GM18519 (cell line): ENCODE measurements around the gene CD164.
"Not testable (repeated sequence)": the region's sequence is repeated elsewhere in the genome, so short reads cannot be mapped to it uniquely, and the experiment has no call there.

ENCODE experiments used
- ATAC-seq: cut with Tn5 transposase; IDR thresholded peaks from one replicate; pipeline ENCODE4 v1.9.1; 2021; ENCODE audit warnings: mild to moderate bottlenecking, moderate library complexity; ENCODE audit not compliant: unreplicated experiment, low FRiP score

CD164 gene

DNA sequence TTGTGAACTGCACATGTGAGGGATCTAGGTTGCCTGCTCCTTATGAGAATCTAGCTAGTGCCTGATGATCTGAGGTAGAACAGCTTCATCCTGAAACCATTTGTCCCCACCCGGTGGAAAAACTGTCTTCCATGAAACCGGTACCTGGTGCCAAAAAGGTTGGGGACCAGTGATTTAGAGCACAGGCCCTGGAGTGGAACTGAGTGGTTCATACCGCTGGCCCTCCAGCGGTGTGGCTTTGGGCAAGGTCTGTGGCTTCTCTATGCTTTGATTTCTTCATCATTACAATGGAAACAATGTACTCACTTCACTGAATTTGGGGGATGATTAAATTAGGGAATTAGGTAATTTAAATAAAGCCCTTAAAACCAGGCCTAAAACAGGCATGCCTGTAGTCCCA is 36.3 kb downstream of the CD164 start:
- ATAC-seq = no peak

DNA sequence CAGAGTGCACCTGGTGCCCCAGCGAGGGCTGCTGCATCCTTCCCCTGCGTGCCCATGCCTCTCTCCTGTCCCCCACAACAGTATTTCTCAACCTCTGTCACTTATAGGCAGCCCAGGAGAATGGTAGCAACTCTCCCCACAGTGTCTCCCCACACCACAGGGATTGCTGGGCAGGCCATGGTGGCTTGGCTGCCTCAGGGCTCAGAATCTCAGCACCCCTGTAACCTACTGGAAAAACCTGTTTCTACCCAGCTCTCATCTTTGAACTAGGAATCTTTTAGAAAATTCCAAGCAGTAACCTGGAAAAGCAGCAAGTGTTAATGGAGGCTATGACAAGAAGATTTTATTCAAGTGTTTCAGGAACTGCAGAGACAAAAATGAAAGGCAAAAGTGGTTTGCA is 38.0 kb downstream of the CD164 start:
- no peak for ATAC-seq

DNA sequence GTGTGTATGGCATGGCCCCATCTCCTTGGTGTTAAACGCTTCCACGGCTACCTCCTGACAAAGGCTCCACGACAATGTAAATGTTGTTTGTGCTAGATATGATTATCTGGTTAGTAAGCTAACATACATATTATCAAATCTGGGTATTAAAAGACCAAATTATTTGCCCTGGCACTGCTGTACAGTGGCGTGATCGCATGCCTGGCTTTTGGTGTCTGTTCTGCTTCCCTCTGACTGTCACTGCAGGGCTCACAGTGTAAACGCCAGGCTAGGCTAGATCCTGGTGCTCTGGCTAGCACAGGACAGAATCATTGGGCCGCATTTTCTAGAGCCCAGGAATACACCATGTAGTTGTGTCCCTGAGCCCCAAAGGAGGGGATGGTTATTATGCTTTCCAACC is 38.7 kb downstream of the CD164 start:
- ATAC-seq = no peak

DNA sequence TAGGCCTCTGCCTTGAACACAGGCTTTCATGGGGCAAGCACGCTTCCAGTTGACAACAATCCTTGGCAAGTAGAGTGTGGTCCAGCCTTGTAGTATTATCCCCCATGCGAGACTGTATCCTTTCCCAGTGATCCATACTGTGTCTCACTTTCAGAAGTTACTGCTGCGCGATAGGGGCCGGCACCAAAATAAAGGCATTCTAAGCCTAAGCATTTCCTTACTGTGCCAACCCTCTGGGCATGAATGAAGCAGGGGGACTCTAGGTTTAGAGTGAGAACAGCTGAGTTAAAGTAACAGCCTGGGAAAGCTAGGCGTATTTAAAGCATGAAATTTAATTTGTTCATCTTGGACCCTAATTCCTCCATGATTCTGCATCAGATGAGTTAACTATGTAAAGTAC is 39.4 kb downstream of the CD164 start:
- no peak for ATAC-seq

DNA sequence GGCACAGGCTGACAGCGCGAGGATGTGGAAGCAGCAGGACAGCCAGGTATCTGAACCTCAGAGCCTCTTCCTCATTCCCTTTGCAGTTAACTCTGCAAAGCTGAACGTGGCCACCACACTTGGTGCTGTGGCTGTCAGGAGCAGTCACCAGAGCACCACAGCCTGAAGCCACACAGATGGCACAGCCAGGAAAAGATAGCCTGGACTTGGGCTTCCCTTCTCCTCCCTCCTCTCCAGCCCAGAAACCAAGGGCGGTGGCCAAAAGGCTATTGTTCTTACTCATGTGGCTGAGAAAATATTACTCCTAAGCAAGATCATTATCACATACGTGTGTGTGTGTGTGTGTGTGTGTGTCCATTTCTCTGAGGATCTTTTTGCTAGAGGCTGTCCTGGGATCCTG is 39.8 kb downstream of the CD164 start:
- ATAC-seq = no peak

DNA sequence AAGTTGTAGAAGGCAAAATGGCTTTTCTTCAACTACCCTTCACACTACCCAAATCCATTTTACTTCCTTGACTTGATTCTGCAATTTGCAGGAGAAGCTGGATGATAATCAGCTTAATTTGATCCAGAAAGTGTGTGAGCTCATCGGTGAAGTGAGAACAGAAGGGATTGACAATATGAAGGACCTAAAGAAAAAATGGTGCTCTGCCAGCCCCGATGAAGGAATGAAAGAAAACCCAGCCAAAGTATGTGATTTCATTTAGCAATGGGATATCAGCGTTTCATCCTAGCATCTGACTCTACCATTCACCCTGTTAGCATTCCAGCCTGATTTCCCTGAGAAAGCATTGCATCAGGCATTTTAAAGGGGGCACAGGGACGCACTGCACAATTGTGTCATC is 41.5 kb downstream of the CD164 start:
- no peak for ATAC-seq

DNA sequence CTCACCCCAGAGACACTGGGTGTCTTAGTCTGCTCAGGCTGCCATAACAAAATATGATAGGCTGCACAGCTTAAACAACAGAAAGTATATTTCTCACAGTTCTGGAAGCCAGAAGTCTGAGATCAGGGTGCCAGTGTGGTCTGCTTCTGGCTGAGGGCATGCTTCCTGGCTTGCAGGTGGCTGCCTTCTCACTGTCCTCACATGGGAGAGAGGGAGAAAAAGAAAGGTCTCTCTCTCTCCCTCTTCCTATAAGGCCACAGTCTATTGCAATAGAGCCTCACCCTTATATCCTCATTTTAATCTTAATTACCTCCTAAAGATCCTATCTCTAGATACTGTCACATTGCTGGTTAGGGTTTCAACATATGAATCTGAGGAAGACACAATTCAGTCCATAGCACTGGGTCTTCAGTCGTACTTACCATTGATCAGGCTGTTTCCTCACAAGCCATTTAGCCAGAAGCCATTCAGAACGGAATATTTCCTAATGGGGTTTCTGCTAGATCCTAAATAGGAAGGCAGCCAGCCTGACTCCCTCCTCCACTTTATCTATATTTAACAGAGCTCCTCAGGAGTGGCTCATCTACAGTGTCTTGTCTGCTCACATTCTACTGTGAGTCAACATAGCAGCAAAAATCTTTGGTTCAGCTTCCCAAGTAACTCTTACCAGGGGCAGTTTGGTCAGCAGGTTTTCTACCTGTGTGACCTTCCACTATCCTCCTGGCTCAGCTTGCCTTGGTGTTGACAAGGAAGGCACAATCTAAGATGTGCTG is 42.2 kb downstream of the CD164 start:
- no peak for ATAC-seq

DNA sequence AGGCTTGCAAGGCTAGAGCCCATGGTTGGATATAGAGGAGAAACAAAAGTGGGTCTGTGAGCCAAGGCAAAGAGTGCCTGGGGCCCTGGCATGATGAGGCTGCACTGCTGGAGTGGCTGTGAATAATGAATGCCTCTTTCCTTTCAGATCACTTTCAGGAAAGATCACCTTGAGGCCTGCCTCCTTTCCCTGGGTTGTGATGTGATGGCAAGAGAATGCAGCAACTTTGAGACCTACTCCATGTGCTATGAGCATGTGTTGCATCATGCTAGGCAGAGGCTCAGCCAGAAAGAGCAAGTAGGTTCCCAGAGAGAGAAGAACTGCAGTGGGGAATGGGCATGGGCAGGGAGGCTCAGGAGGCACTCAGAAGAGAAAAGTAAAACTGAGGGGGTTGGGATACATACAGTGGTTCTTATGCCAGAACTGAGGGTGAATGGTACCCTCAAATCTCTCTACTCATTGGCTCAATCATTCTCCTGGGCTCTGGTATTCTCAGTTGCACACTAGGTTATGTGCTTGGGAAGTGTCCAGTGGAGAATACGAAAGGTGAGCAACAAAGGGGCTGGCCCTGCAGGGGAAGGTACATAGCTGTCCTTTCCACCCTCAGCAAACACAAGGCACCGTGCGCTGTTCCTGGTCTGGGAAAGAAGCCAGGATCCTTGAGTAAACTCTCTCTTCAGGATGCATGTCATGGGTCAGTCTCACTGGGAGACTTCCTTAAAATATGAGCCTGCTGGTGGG is 45.9 kb downstream of the CD164 start:
- no peak for ATAC-seq

DNA sequence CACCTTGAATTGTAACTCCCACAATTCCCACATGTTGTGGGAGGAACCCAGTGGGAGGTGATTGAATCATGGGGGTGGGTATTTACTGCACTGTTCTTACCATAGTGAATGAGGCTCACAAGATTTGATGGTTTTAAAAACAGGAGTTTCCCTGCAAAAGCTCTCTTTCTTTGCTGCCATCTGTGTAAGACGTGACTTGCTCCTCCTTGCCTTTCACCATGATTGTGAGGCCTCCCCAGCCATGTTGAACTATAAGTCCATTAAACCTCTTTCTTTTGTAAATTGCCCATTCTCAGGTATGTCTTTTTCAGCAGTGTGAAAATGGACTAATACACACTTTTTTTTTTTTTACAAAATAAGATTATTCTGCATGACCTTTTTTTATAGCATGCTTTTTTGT is 48.4 kb downstream of the CD164 start:
- ATAC-seq = not testable (repeated sequence)

DNA sequence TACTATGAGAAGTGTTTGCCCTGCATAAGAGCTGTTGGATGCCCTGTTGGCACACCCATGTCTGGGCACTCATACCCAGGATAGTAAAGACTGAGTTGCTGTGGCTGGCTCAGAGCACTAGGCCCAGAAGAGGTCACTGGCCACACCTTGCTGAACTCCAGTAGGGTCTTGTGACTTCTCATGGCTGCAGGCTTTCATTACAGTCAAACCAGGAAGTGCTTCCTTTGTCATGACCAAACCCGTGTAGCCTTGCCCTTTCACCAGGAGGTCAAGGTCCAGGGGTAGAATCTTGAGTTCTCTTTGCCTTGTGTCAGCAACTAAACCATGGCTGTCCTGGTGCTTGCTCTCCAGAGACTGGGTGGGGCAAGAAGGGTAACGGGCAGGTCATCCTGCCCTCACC is 49.5 kb downstream of the CD164 start:
- no peak for ATAC-seq

DNA sequence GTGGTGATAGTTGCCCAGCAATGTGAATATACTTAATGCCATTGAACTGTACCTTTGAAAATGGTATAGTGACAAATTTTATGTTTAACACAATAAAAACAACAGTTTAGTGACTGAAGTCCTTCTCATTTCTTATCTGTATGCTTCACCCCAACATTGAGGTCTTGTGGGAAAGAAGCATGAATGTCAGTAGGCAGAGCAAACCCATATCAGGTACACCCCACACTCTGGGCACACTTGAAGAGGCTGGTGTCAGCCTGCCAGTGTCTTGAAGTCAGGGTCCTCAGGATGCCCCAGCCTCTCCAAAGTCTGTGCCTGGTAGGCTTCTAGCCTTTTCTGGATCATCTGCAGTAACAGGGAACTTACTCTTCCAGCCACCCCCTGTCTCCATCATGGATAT is 51.2 kb downstream of the CD164 start:
- ATAC-seq = no peak

DNA sequence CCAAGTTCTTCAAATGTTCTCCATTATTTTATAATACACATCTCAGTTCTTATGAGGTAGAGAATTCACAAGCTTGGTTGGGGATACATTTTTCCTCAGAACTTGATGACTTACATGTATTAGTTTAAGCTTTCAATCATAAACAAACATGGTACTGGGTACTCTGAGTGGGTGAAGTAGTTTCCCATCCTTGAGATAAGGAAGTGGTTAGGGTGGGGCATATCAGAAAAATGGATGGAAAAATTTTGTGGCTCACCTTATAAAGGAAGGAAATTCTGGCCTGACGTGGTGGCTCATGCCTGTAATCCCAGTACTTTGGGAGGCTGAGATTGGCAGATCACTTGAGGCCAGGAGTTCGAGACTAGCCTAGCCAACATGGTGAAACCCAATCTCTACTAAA is 52.0 kb downstream of the CD164 start:
- no peak for ATAC-seq

DNA sequence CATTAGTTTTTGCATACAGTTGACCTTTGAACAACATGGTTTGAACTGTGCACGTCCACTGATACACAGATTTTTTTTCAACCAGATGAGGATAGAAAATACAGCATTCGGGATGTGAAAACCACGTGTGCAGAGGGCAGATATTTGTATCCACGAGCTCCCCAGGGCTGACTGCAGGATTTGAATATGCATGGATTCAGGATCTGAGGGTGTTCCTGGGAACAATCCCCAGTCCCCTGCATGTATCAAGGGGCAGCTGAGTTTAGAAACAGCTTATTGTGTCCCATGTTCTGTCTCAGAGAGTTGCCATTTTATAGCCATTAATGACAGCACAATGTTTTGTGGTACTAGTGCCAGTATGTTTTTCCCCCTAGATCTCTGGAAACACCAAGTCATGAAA is 53.6 kb downstream of the CD164 start:
- ATAC-seq = no peak

DNA sequence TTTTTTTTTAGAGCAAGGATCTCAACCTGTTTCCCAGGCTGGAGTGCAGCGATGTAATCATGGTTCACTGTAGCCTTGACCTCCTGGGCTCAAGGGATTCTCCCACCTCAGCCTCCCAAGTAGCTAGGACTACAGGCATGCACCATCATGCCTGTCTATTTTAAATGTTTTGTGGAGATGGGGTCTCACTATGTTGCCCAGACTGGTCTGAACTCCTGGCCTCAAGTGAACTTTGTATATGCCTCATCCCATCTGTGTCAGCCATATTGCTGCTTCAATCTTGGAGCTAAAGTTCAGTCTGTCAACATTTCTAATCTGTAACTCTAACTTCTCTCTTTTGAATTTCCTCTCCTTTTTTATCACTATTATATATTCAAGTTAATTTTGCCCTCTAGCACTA is 54.3 kb downstream of the CD164 start:
- ATAC-seq = no peak

DNA sequence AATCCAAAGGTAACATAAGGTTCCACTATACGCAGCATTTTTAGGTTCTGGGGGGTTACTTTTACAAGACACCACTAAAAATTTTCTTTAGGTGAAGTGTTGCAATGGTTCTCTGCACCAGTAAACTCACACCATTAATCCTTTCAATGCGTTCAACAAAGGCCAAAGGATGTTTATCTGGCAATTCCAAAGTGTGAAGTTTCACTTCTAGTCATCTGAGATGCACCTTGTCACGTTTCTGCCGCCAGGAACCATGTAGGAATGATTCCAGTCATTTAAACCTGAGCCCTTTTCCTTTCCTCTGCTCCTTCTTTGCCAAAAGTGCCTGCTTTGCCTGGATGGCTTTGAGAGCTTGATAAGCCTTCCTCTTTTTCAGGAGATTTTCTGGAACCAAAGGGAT is 54.8 kb downstream of the CD164 start:
- no peak for ATAC-seq

DNA sequence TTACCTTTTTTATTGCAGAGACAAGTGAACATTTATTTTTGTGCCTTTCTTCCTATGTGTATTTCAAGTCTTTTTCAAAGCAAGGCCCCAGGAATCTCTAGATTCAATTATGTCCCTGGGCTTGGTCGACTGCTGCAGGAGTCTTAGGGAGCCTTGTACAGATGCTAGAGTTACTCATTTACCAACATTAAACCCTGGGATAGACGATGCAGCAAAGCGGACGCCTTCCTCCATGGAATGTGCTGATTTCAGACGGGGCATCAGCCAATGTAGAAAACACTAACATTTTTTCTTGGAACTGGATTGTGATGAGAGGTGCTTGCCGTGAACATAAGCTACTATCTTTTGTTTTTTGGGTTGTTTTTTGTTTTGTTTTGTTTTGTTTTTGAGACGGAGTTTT is 55.9 kb downstream of the CD164 start:
- no peak for ATAC-seq

DNA sequence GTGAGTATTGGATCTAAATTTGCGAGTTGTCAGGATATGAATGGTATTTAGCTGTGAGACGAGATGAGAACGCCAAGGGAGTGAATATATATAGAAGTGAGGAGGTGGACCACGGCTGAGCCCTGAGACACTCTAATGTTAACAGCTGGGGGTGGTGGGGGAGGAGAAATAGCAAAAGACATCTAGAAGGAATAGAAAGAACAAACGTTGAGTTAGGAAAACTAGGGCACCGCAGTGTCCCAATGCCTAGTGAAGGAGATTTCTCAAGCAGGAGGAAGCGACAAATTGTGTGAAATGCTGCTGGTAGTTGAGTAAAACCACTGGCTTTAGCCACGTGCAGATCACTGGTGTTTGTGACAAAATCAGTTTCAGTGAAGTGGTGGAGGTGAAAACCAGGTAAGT is 56.9 kb downstream of the CD164 start:
- no peak for ATAC-seq

DNA sequence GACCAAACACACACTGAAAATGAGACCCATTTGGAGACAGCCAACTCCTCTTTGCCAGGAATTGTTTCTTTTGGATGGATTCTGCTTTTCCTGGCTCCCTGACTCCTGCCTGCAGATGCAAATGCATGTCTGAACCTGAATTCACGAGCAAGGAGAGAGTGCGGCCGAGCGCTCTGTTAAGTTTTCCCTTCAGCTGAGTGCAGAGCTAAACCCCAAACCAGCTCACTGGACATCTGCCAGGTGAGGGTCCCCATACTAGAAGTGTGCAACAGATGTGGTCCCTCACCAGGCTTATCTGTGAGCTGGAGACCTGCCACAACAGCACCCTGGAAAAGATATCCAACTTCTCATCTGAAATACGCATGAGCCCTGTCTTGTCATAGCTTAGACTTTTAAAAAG is 59.0 kb downstream of the CD164 start:
- ATAC-seq = no peak

DNA sequence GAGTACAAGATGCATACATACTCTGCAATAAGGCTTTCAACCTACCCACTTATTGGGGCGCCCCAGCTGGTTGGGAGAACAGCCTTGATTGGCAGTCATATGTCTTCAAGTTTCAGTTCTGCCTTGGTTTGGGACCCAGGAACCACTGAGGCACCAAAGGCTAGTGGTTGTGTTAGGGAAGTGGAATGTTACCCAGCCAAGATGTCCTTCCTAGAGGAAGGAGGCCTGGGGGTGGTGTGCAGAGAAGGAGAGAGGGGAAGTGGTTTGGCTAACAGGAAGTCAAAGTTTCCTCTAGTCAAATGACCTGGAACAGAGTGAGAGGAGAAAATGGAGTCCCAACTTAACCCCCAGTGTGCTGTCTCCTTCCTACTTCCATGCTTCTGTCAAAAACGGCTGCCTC is 59.4 kb downstream of the CD164 start:
- no peak for ATAC-seq

DNA sequence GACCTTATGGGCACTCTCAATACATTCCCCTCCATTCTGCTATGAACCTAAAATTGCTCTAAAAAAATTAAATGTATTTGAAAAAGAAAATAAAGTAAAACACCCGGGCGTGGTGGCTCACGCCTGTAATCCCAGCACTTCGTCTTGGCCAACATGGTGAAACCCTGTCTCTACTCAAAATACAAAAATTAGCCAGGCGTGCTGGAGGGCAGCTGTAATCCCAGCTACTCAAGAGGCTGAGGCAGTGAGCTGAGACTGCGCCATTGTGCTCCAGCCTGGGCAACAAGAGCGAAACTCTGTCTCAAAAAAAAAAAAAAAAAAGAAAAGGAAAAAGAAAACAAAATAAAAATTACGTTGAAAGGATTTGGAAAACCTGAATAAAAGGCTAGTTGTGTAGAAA is 60.5 kb downstream of the CD164 start:
- no peak for ATAC-seq

DNA sequence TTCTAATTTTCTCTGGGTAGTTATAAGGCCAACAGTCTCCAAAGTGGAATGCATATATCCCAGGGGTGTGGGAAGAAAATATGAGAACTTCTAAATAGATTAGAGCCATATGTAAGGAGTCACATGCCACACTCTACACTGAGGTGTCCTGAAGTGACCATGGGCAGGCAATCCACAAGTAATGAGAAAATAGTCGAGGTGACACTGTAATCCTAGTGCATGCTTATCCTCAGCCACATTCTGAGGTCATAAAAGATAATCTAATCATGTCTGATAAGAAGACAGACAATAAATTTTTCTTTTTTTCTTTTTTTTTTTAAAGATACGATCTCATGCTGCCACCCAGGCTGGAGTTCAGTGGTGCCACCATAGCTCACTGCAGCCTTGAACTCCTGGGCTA is 62.2 kb downstream of the CD164 start:
- ATAC-seq = no peak

DNA sequence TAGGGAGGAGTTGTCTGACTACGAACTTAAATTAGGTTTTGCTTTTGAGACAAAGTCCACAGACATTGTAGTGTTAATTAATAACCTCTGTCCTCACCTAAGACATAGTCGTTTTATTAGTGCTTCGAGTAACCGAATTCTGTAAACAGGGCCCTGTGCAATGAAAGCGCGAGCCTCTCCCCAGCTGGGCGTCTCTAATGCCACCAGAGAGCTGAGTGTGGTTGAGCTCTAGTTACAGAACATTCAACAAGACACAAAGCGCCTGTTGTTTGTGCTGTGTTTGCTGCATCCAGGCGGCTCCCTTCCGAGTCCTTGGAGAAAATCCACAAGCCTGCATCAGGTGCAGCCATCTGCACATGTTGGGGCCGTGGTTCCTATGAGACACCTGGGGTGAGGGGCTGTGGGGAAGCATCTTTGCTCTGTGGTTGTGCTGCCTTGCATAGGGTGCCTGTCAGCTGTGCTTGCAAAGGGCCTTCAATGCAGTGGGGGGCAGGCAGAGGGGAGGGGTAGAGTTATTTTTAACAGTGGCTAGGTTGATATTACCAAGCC is 63.9 kb downstream of the CD164 start:
- ATAC-seq = no peak
